Mesenchymal stem cell (in vitro differentiated cells and primary cell): ENCODE data around the gene BST2.

ENCODE experiments used
- DNase-seq: peaks from one replicate; pipeline ENCODE4 v3.0.0-alpha.2; 2013
- H2AFZ ChIP-seq: one replicate; pipeline ENCODE4 v1.6.1; 2013; ENCODE audit warnings: low read depth, mild to moderate bottlenecking, control low read depth, inconsistent platforms, low read length, moderate library complexity
- H2AK5ac ChIP-seq: 2 replicates; pipeline ENCODE4 v1.6.1; 2013; ENCODE audit warnings: low read length, moderate library complexity, mild to moderate bottlenecking, inconsistent platforms; ENCODE audit not compliant: severe bottlenecking
- H2BK120ac ChIP-seq: one replicate; pipeline ENCODE4 v1.6.1; 2013; ENCODE audit warnings: low read depth, mild to moderate bottlenecking, inconsistent platforms, low read length, moderate library complexity
- H2BK12ac ChIP-seq, 2 experiments: one replicate each; pipeline ENCODE4 v1.6.1; 2013; ENCODE audit warnings: inconsistent platforms in 2 of 2, low read length in 2 of 2, mild to moderate bottlenecking in 2 of 2, moderate library complexity in 2 of 2, control low read depth in 1 of 2
- H2BK15ac ChIP-seq: one replicate; pipeline ENCODE4 v1.6.1; 2013; ENCODE audit warnings: mild to moderate bottlenecking, low read depth, inconsistent platforms; ENCODE audit not compliant: poor library complexity, severe bottlenecking
- H2BK5ac ChIP-seq: 2 replicates; pipeline ENCODE4 v1.6.1; 2013; ENCODE audit warnings: low read depth, mild to moderate bottlenecking, low read length, control low read depth, inconsistent platforms; ENCODE audit not compliant: poor library complexity, severe bottlenecking
- H3K14ac ChIP-seq, 2 experiments: one replicate each; pipeline ENCODE4 v1.6.1; 2013; ENCODE audit warnings: inconsistent platforms in 2 of 2, low read length in 2 of 2, control low read depth in 1 of 2, mild to moderate bottlenecking in 1 of 2, moderate library complexity in 1 of 2
- H3K18ac ChIP-seq, 2 experiments: one replicate each; pipeline ENCODE4 v1.6.1; 2013; ENCODE audit warnings: inconsistent platforms in 2 of 2, low read length in 2 of 2, control low read depth in 1 of 2, low read depth in 1 of 2, mild to moderate bottlenecking in 1 of 2
- H3K23ac ChIP-seq, 2 experiments: one replicate each; pipeline ENCODE4 v1.6.1; 2013; ENCODE audit warnings: inconsistent platforms in 2 of 2, low read length in 2 of 2, mild to moderate bottlenecking in 2 of 2, moderate library complexity in 2 of 2, control low read depth in 1 of 2
- H3K27ac ChIP-seq: 2 replicates; pipeline ENCODE4 v1.5.1; 2013; ENCODE audit warnings: mild to moderate bottlenecking, moderate library complexity, low read length, control low read depth, inconsistent platforms; ENCODE audit not compliant: poor library complexity, severe bottlenecking
- H3K27me3 ChIP-seq, 2 experiments: 2 replicates each; pipeline versions ENCODE4 v1.6.1 to v1.7.0; 2013; ENCODE audit warnings: low read length in 2 of 2, mild to moderate bottlenecking in 2 of 2, moderate library complexity in 2 of 2, control low read depth in 1 of 2, inconsistent platforms in 1 of 2; ENCODE audit not compliant: control insufficient read depth in 1 of 2, insufficient read depth in 1 of 2
- H3K36me3 ChIP-seq, 2 experiments: 2 replicates each; pipeline versions ENCODE4 v1.6.1 to v1.7.0; 2013; ENCODE audit warnings: low read length in 2 of 2, control low read depth in 1 of 2, inconsistent platforms in 1 of 2, low read depth in 1 of 2, mild to moderate bottlenecking in 1 of 2; ENCODE audit not compliant: insufficient read depth in 2 of 2, control insufficient read depth in 1 of 2
- H3K4ac ChIP-seq, 2 experiments: one replicate each; pipeline ENCODE4 v1.6.1; 2013; ENCODE audit warnings: inconsistent platforms in 2 of 2, low read length in 2 of 2, mild to moderate bottlenecking in 2 of 2, moderate library complexity in 2 of 2, control low read depth in 1 of 2, low read depth in 1 of 2
- H3K4me1 ChIP-seq: 2 replicates; pipeline ENCODE4 v1.6.1; 2013; ENCODE audit warnings: low read depth, low read length, control low read depth; ENCODE audit not compliant: control insufficient read depth, insufficient read depth
- H3K4me2 ChIP-seq: 2 replicates; pipeline ENCODE4 v1.6.1; 2013; ENCODE audit warnings: low read length, mild to moderate bottlenecking, inconsistent platforms; ENCODE audit not compliant: poor library complexity, severe bottlenecking
- H3K4me3 ChIP-seq, 2 experiments: 2 replicates each; pipeline versions ENCODE4 v1.5.1 to v1.7.0; 2013; ENCODE audit warnings: low read length in 2 of 2, mild to moderate bottlenecking in 2 of 2, control low read depth in 1 of 2, low read depth in 1 of 2; ENCODE audit not compliant: insufficient read depth in 1 of 2
- H3K79me1 ChIP-seq: replicated peaks from 2 replicates; pipeline ENCODE4 v1.6.1; 2013; ENCODE audit warnings: mild to moderate bottlenecking, control low read depth, low read length, inconsistent platforms; ENCODE audit not compliant: poor library complexity, severe bottlenecking
- H3K9ac ChIP-seq: 2 replicates; pipeline ENCODE4 v1.7.0; 2013; ENCODE audit warnings: mild to moderate bottlenecking, low read length, moderate library complexity
- H3K9me3 ChIP-seq: 2 replicates; pipeline ENCODE4 v1.7.0; 2013; ENCODE audit warnings: mild to moderate bottlenecking, low read length; ENCODE audit not compliant: control insufficient read depth
- H4K8ac ChIP-seq: one replicate; pipeline ENCODE4 v1.6.1; 2013; ENCODE audit warnings: inconsistent platforms, mild to moderate bottlenecking, low read length, moderate library complexity
- H4K91ac ChIP-seq: one replicate; pipeline ENCODE4 v1.6.1; 2013; ENCODE audit warnings: mild to moderate bottlenecking, low read length, inconsistent platforms
- WGBS: methylation state at CpG from one replicate; pipeline ENCODE4 v1.1.7; 2013; ENCODE audit warnings: mixed read lengths; 5-methylcytosine and 5-hydroxymethylcytosine counted together

BST2 gene

GRCh38 chr19:17391371-17392151 lies 13.9 kb downstream of the BST2 start:
- Histone ChIP-seq H3K4me3 (peak overlapping the region; percentile 42 to 82), H2BK15ac (no peak overlapping the region), H3K23ac (no peak overlapping the region), H4K91ac (no peak overlapping the region), H3K27ac (no peak overlapping the region), H3K4me2 (peak overlapping the region; percentile 91), H2BK12ac (peak overlapping the region in 1 of 2 experiments; percentile 76), H3K27me3 (peaks cover 12 to 26% of the 10 kb centered on the region in 2 experiments), H3K18ac (no peak overlapping the region), H3K14ac (no peak overlapping the region), H4K8ac (peak overlapping the region; percentile 78), H2BK120ac (no peak overlapping the region), H3K79me1 (no peaks in the 10 kb centered on the region), H3K9ac (no peak overlapping the region), H2AFZ (peak overlapping the region; percentile 47), H2BK5ac (no peak overlapping the region), H3K36me3 (no peaks in the 10 kb centered on the region), H3K9me3 (peaks cover 5% of the 10 kb centered on the region), H3K4ac (peak overlapping the region in 1 of 2 experiments; percentile 26), H2AK5ac (no peak overlapping the region), H3K4me1 (peaks cover 10% of the 10 kb centered on the region)
- 21% methylated on average over 20 of the region's 26 CpGs for WGBS
- no peak for DNase-seq

- Histone ChIP-seq H4K8ac (peak overlapping the region; percentile 45), H4K91ac (peak overlapping the region; percentile 27), H3K9me3 (peaks cover 5% of the 10 kb centered on the region), H3K36me3 (no peaks in the 10 kb centered on the region), H2BK120ac (peak overlapping the region; percentile 34), H3K4me3 (peak overlapping the region; percentile 42 to 82), H2BK12ac (no peak overlapping the region), H2AFZ (peak overlapping the region; percentile 69), H3K27me3 (peaks cover 12 to 26% of the 10 kb centered on the region in 2 experiments), H3K14ac (no peak overlapping the region), H2BK5ac (no peak overlapping the region), H3K9ac (peak overlapping the region; percentile 70), H3K79me1 (no peaks in the 10 kb centered on the region), H3K4ac (no peak overlapping the region), H3K18ac (peak overlapping the region in 1 of 2 experiments; percentile 83), H2BK15ac (no peak overlapping the region), H2AK5ac (no peak overlapping the region), H3K4me1 (peaks cover 10% of the 10 kb centered on the region), H3K4me2 (peak overlapping the region; percentile 91), H3K27ac (no peak overlapping the region), H3K23ac (peak overlapping the region in 1 of 2 experiments; percentile 40)
- WGBS: under 1% methylated on average over 50 of the region's 50 CpGs
- DNase-seq: peak; percentile 93
Measured at GRCh38 chr19:17390665-17391370, 14.6 kb downstream of the BST2 start.

GRCh38 chr19:17389957-17390664 lies 15.3 kb downstream of the BST2 start:
- DNase-seq: no peak
- Histone ChIP-seq H2BK120ac (peak overlapping the region; percentile 34), H3K27me3 (peaks cover 12 to 26% of the 10 kb centered on the region in 2 experiments), H3K18ac (peak overlapping the region in 1 of 2 experiments; percentile 83), H3K4me1 (peaks cover 12% of the 10 kb centered on the region), H3K27ac (no peak overlapping the region), H3K9ac (peak overlapping the region; percentile 70), H2BK12ac (no peak overlapping the region), H2BK15ac (no peak overlapping the region), H3K23ac (peak overlapping the region in 1 of 2 experiments; percentile 40), H4K91ac (peak overlapping the region; percentile 27), H3K4ac (no peak overlapping the region), H3K4me2 (peak overlapping the region; percentile 91), H3K36me3 (no peaks in the 10 kb centered on the region), H2BK5ac (no peak overlapping the region), H3K4me3 (peak overlapping the region; percentile 41 to 82), H4K8ac (peak overlapping the region; percentile 72), H3K9me3 (peaks cover 5% of the 10 kb centered on the region), H2AK5ac (no peak overlapping the region), H2AFZ (peak overlapping the region; percentile 69), H3K14ac (no peak overlapping the region), H3K79me1 (no peaks in the 10 kb centered on the region)
- 6% methylated on average over 37 of the region's 37 CpGs for WGBS
